ENCODE results near the gene KIAA1958.

- TF ChIP-seq CTCF (conservative IDR thresholded peaks at IDR 0.05; ENCODE audit: low read depth, low read length): no peak
- no peak for TF ChIP-seq EZH2 (IDR thresholded peaks at IDR 0.05; ENCODE audit: low read length, unreplicated experiment)
Measured at GRCh38 chr9:112559629-112560413, 73.2 kb downstream of the KIAA1958 start.
